GDM1 (cell line): ENCODE results near the gene CST9.
"Not testable (repeated sequence)": the region's sequence is repeated elsewhere in the genome, so short reads cannot be mapped to it uniquely, and the experiment has no call there.

ENCODE experiments used
- DNase-seq: peaks from one replicate; lab custom pipeline; 2025; lab: John Stamatoyannopoulos, UW

Gene CST9

DNA sequence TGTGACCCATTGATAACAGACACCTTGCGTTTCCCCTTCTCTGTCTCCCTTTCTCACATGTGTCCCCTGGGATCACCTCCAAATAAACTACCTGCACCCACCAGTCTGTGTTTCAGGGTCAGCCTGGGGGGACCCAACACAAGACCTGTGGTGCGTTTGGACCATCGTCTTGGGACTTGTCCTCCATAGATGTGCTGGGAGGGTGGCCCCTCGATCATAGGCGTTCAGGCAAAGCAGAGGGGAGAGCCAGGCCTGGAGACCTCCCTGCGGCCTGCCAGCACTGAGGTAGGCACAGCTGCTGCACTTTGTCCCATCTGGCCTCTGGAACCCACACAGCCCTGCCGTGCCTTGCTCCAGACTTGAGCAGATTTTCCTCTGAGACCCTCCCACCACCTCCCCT is 18.1 kb downstream of the CST9 start:
- DNase-seq, result no peak

DNA sequence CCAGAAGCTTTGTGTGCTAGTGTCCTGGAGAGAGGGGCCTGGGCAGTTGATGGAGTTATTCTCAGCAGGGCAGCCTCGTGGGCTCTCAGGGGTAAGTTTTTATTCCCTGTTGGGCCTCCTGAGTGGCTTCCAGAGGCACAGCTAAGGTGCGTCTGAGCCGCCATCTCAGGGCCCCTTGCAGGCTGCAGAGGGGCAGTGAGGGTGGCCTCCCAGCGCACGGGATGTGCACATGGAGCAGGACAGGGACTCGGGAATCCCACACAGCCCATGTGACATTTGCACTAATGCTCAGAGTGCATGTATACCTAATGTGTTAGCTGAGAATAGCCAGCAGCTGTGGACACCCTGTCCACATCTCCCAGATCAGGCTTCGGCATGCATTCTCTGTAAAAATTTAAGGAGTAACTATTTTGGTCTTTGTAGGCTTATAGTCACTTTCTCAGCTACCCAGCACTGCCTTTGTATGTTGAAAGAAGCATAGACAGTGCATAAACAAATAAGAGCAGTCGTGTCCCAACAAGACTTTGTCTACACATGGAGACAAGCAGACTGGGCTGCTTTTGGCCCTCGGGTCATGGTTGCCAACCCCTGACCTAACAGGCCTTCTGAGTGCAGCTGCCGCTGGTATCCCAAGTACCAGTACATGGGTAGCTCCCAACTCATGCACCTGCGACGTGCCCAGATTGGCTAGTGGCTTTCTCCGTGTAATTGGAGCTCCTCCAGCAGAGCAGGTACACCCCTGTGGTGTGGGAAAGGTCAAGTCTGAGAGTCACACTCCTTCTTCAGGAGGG is 18.8 kb downstream of the CST9 start:
- DNase-seq, result no peak

DNA sequence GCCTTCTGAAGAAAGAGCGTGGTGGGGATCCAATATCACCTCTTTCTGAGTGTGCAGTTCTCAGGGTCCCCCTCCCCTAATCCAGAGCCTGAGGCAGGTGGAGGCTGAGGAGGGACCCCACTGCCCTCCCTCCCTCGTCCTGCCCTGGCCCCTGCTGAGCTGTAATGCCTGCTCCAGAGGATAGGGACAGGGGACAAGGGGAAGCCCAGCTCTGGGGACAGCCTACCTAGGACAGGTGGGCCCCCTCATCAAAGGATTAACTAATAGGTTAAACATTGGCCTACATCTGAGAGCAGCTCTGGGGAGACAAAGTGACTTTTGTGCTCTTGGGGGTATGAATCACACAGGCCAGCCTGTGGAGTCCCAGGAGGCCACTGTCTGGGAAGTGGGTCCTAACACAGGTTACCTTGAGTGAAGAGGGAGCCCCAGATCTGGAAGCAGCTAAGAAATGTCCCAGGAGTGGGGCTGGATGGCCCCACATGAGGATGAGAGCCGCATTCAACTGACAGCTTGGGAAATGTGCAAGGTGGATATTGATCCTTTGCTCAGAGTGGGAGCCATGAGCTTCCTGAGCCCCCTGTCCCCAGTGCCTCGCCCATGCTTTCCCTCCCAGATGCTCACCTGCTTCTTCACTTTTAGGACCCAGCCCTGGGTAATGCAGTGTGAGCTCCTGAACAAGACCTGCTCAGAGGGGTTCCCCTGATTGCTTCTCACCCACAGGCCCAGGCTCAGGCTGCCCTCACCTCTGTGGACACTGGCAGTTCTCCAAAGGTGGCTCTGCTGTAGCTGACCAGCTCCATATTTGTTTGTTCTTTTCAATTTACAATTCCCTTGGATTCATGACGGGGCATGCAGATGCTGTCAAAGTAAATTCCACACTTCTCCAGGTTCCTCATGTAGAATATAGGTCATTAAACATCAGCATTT is 19.6 kb downstream of the CST9 start:
- DNase-seq, result no peak

DNA sequence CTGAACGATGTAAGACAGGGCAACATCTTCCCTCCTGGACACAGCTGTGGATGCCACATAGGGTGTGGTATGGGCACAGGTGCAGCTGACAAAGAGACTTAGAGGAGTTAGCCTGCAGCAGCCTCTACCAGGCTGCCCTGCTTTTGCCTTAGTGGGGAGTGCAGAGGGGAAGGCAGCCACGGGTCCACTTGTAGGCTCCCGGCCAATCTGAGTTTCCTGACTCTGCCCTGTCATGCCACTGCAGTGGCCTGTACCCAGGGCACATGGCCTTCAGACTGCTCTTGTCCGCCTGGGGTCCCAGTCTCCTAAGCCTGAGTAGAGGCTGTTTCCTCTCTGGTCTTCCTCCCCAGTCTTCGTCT is 20.3 kb downstream of the CST9 start:
- no peak for DNase-seq

DNA sequence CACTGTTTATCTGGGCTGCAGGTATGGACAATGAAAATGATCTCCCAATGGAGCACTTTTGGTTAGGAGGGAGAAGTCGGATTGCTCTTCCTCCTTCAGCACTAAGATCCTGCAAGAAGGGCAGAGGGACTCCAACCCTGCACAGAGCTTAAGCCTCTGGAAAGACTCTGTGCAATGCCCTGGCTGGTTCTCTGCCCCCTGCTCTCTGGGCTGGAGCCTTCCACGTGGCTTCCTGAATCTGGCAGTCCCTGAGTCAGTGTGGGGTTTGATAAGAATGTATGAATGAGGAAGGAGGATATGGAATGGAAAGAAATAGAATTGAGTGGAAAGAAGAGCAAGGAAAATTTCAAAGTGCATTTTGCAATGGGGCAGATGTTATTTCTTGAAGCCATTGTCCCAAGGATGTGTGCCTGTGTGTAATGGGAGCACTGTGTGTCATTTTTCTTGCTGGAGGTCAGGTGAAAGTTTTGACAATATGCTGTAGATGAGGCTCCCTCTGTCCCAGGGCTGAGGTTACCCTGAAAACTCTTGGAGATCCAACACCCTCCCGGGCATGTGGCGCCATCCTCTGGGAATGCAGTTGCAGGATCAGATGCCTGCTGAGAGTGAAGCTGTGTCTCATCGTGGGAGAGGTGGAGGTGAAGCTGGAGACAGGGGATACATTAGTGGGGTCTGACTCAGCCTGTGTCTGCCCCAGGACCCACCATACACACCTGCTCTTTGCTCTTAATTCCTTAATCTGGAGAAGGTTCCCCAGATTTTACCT is 21.1 kb downstream of the CST9 start:
- DNase-seq, result no peak

DNA sequence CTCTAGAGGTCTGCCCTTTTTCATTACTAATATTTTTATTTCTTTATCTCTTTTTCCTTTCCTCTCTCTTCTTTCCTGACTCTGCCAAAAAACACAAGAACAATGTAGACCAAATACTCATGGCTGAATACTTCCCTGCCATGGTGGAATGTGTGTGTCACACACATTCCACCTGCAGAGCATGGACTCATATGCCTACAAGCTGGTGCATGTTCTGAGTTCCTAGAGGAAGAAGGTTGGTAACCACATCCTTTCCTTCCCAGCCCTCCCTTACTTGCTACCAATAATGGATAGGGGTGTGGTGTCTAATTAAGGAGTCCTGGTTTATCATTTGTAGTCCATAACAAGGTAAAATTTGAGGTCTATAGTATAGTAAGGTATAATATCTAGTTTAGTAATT is 22.2 kb downstream of the CST9 start:
- DNase-seq, result no peak

DNA sequence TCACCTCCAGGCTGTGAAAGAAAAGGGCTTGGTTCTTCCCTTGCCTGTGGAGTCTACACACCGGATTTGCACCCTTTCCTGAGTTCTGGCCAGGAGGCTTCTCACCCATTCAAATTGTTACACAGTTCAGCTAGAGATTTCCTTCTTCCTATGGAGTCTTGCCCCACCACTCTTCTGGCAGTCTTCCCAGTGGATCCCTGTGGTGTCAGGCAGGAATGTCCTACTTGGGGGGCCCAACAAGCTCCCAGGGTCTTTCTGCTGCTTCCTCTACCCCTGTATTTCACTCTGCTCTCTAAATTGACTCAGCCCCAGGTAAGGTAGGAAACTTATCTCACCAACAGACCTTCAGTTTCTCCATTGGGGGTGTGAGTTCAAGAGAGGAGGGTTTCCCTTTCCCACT is 23.4 kb downstream of the CST9 start:
- no peak for DNase-seq

DNA sequence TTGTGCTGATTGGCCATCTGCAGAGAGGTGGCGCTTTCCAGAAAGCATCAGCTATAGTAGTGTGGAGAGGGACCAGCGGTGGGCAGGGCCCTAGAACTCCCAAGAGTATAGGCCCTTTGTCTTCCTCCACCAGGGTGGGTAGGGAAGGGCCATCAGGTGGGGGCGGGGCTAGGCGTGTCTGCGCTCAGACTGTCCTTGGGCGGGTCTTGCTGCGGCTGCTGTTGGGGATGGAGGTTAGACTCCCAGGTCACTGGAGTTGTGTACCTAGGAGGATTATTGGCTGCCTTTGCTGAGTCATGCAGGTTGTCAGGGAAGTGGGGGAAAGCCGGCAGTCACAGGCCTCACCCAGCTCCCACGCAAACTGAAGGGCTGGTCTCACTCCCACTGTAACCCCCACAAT is 23.9 kb downstream of the CST9 start:
- DNase-seq, result not testable (repeated sequence)

DNA sequence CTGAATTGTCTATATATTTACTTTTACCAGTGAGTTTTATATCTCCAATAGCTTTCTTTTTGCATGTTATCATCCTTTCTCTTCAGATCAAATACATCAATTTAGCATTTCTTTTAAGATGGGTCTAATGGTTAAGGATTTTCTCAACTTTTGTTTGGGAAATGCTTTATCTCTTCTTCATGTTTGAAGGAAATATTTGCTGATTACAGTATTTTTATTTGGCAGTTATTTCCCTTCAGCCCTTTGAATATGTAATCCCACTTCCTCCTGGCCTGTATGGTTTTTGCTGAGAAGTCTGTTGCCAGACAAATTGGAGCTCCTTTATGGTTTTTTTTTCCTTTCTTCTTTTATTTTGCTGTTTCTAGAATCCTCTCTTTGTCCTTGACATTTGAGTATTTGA is 30.7 kb downstream of the CST9 start:
- DNase-seq, result no peak

DNA sequence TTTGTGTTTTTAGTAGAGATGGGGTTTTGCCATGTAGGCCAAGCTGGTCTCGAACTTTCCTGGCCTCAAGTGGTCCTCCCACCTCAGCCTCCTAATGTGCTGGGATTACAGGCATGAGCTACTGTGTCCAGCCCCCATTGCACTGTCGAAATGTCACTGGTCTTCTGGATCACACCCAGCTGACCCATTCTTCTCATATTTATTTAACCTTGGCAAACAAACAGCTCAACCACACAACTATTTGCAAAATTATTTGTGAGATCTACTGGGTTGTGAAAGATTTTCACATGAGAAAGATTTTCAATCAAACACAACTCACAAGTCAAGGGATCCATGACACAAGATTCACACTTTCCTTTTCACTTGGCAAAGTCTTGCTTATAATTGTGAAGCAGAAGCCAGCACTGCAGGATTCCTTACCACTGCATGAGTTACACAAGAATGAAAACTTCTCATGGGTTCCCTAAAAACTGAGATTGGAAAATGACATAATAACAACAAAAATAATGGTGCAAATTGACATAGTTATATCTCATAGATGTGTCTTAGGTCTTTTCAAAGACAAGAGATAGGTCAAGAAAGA is 35.4 kb downstream of the CST9 start:
- DNase-seq, result no peak

DNA sequence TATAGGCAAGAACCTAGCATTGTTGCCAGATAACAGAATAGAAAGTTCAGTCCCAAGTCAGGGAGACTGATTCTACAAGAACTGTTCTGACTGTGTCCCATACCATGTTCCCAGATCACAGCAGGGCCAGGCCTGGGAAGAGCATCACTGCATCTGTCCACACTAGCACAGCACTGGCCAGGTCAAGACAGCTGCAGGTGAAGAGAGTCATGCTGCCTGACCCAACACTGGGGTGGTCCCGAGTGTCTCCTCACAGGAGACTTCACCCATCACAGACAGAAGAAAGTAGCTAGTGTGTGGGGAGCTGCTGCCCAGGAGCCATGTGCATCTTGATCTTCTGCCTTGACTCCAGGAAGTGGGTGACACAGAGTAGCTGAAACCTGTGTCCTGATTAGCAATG is 36.1 kb downstream of the CST9 start:
- no peak for DNase-seq

DNA sequence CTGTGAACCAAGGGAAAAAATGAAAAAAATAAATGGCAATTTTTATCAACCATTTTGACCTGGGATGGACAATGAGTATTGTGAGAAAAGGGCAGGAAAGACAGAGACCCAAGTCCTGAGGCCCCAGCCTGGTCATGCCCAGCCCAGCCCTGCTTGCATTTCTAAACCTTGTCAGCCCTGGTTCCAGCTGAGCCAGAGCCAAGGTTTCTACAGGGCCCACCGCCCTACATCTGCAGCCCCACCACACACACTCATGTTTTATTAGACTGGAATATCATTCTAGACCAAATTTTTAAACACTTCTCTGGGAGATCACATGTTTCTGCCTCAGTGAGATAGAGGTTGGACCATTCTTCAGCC is 36.8 kb downstream of the CST9 start:
- DNase-seq, result no peak

DNA sequence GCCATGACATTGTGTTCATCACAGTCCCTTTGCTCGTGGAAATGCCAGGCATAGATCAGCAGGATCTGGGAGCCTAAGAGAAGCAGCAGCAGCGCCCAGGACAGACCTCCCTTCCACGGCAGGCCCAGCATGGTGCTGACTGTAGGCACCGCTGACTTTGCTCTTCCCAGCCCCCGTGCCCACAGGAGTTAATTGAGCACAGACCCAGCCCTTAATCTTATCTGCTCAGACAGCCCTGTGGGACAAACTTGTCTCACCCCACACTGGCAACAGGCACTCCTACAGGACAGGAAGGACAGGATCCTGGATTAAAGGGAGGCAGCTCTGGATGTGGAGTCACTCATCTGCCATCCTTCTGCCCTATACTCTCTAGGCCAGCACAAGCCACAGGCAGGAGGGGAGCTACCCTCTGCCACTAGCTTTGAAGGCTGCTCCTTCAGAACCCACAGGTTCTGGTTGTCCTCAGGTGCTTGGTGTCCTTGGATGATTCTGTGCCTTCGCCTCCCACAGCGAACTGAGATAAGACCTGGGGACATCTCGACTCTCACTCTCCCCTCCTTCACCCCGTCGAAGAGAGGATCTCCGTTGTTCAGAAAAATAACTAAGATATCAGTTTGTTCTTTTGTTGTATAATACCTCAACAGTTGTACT is 37.3 kb downstream of the CST9 start, which contains the start of gene CST9L:
TSS of gene CST9L (minus strand) at position 165 of the 651 bp plus-strand sequence. CDS start at position 131, 34 bp downstream.
- DNase-seq, result no peak

DNA sequence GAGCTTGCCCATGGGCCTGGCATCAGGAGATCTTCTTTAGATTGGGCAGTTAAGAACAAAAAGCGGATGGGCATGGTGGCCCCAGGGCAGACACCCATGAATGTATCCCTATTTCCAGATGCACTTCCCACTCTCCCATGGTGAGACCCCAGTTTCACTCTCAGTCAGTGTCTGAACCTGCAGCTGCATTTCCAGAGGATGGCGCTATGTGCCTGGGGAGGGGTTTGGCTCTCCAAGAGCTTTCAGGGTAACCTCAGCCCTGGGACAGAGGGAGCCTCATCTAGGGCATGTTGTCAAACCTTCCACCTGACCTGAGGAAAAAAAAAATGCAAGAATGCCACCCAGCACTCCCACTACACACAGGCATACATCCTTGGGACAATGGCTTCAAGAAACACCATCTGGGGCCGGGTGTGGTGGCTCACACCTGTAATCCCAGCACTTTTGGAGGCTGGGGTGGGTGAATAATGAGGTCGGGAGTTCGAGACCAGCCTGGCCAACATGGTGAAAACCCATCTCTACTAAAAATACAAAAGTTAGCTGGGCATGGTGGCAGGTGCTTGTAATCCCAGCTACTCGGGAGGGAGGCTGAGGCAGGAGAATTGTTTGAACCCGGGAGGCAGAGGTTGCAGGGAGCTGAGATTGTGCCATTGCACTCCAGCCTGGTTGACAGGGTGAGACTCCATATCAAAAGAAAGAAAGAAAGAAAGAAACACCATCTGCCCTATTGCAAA is 39.4 kb downstream of the CST9 start:
- no peak for DNase-seq

DNA sequence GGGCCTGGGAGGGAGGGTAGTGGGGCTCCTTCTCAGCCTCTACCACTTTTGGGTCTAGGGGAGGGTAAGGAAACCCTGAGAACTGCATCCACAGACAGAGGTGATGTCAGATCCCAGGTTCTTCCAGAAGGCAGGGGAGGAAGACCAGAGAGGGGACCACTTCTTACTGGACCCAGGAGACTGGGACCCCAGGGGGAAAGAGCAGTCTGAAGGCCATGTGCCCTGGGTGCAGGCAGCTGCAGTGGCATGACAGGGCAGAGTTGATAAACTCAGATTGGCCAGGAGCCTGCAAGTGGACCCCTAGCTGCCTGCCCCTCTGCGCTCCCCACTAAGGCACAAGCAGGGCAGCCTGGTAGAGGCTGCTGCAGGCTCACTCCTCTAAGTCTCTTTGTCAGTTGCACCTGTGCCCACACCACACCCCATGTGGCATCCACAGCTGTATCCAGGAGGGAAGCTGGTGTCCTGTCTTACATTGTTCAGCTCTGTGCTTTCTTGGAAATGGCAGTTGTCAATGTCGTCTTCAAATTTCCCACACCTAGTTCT is 40.1 kb downstream of the CST9 start:
- DNase-seq, result no peak

DNA sequence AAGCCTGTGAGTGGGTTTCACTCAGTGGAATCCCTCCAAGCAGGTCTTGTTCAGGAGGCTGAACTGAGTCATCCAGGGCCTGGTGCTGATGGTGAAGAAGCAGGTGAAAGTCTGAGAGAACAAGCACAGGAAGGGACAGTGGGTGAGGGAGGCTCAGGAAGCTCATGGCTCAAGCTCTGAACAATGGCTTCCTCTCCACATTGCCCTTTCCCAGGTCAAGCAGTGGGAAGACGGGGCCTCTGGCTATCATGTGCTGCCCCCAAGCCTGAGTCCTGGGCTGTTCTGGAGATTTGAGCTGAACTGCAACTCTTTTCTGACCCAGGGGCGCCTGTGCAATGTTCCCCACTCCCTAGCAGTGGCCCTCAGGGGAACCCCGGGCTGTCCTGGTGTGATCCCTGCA is 40.8 kb downstream of the CST9 start:
- no peak for DNase-seq

DNA sequence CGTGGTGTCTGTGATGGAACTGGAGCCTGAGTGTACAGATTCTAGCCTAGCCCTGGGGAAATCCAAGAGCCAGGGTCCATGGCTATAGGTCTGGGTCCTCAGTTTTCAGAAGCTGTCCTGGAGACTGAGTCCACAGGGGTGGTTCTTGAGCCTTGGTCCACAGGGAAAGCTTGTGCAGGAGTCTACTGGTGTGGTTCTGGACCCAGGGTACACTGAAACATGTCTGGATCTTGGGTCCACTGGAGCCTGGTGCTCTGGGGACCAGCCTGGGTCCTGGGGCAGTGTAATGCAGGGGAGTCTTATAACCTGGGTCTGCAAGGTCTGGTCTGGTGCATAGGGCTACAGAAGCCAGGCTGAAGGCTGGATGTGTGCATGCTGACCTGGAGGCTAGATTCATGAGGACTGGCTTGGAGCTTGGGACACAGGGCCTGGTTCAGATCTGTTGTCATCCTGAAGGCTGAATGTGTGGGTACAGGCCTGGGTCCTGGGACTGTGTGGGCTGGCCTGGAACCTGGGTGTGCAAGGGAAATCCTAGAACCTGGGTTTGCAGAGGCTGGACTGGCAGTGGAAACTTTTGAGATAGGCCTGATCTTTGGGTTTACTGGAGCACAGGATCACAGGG is 42.9 kb downstream of the CST9 start:
- no peak for DNase-seq

DNA sequence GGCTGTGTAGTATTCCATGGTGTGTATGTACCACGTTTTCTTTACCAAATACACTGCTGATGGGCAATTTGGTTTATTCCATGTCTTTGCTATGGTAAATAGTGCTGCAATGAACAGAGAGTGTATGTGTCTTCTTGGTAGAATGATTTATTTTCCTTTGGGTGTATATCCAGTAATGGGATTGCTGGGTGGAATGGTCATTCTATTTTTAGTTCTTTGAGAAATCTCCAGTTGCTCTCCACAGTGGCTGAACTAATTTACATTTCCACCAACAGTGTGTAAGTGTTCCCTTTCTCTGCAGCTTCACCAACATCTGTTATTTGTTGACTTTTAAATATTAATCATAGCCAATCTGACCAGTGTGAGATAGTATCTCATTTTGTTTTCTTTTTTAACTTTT is 51.3 kb downstream of the CST9 start:
- no peak for DNase-seq
